Measurements from ENCODE around the gene NCAPD2. TPM values are rescaled to one million over a fixed set of nuclear protein-coding genes. Genes with fewer than 3 reads are reported as not detected.
A peak's percentile ranks its signal among the peaks of the same experiment; 100 is the strongest.

Gene NCAPD2
- polyA plus RNA-seq, 3 donors: 6.2 to 15.0 (median 8.3) TPM

- H3K27ac ChIP-seq (ENCODE audit: low read depth in 1 of 2, low read length in 2 of 2): no peak overlapping the region
- no peaks in the 10 kb centered on the region for H3K9me3 Mint-ChIP-seq
- DNase-seq: no peak
- H3K9me3 ChIP-seq (replicated peaks in 1 of 2; ENCODE audit: control insufficient read depth in 1 of 2, insufficient read depth in 1 of 2, low read length in 2 of 2): no peaks in the 10 kb centered on the region
- no peak overlapping the region for H3K4me2 ChIP-seq (replicated peaks; ENCODE audit: extremely low read depth, low read length, poor library complexity, severe bottlenecking)
- peaks cover 61 to 75% of the 10 kb centered on the region in 2 donors for H3K36me3 ChIP-seq (replicated peaks in 1 of 2; ENCODE audit: control insufficient read depth in 1 of 2, insufficient read depth in 2 of 2, low read length in 2 of 2)
- H4K20me1 ChIP-seq (ENCODE audit: insufficient read depth, low read length): peaks cover 26% of the 10 kb centered on the region
- TF ChIP-seq CTCF (IDR thresholded peaks at IDR 0.05): no peak
- no peak overlapping the region for H3K4me3 Mint-ChIP-seq
- no peak overlapping the region for H3K9ac ChIP-seq (ENCODE audit: insufficient read depth, low read length, poor library complexity, severe bottlenecking)
- peaks cover 46% of the 10 kb centered on the region for H3K79me2 ChIP-seq (ENCODE audit: insufficient read depth, low read length)
- H3K4me1 ChIP-seq (ENCODE audit: control insufficient read depth in 1 of 2, insufficient read depth in 2 of 2, low read length in 2 of 2): peaks cover 12 to 22% of the 10 kb centered on the region in 2 donors
- no CpG with 5 or more reads among the region's 10 CpGs for WGBS (ENCODE audit: insufficient coverage)
- H3K27me3 Mint-ChIP-seq (ENCODE audit: low read depth in 3 of 3): peaks cover 0 to 2% (median 0%) of the 10 kb centered on the region in 3 donors
- no peaks in the 10 kb centered on the region for H3K27me3 ChIP-seq (ENCODE audit: control insufficient read depth in 2 of 2, insufficient read depth in 2 of 2, low read length in 2 of 2)
- no peak overlapping the region for H2AFZ ChIP-seq (ENCODE audit: insufficient read depth, low read depth, low read length, poor library complexity, severe bottlenecking)
- H3K4me1 Mint-ChIP-seq: peaks cover 24% of the 10 kb centered on the region
- H3K4me3 ChIP-seq (replicated peaks in 1 of 3; ENCODE audit: low read depth in 2 of 3, low read length in 3 of 3): no peak overlapping the region
- intact Hi-C loops (cut with micrococcal nuclease): loop anchor here in 1 of 2 donors (10.0 kb wide), 1 partner anchor 122 kb away; the partner anchor contains the start of gene ZNF384
- peak overlapping the region in 3 of 7 donors; percentile 15 to 58 (median 36) for H3K27ac Mint-ChIP-seq
- H3K36me3 Mint-ChIP-seq: peaks cover 68 to 82% of the 10 kb centered on the region in 2 donors
Measured at GRCh38 chr12:6562881-6563280, 69.0 kb downstream of the NCAPD2 start.

- no peak overlapping the region for H3K27ac ChIP-seq (ENCODE audit: low read depth in 1 of 2, low read length in 2 of 2)
- intact Hi-C loops (cut with micrococcal nuclease): loop anchor here in 1 of 2 donors (10.0 kb wide), 1 partner anchor 121 kb away; the partner anchor contains the start of gene ZNF384
- no peak overlapping the region for H3K4me3 ChIP-seq (replicated peaks in 1 of 3; ENCODE audit: low read depth in 2 of 3, low read length in 3 of 3)
- TF ChIP-seq CTCF (IDR thresholded peaks at IDR 0.05): peak; percentile 97
- H2AFZ ChIP-seq (ENCODE audit: insufficient read depth, low read depth, low read length, poor library complexity, severe bottlenecking): no peak overlapping the region
- H3K9me3 ChIP-seq (replicated peaks in 1 of 2; ENCODE audit: control insufficient read depth in 1 of 2, insufficient read depth in 1 of 2, low read length in 2 of 2): no peaks in the 10 kb centered on the region
- DNase-seq: peak in 2 of 3 donors; percentile 56 to 71
- no peaks in the 10 kb centered on the region for H3K27me3 ChIP-seq (ENCODE audit: control insufficient read depth in 2 of 2, insufficient read depth in 2 of 2, low read length in 2 of 2)
- Mint-ChIP-seq H3K36me3 (peaks cover 68 to 79% of the 10 kb centered on the region in 2 donors), H3K27me3 (ENCODE audit: low read depth in 3 of 3) (peaks cover 0 to 2% (median 0%) of the 10 kb centered on the region in 3 donors), H3K4me3 (no peak overlapping the region), H3K9me3 (no peaks in the 10 kb centered on the region), H3K27ac (peak overlapping the region in 4 of 7 donors; percentile 37 to 80 (median 52)), H3K4me1 (peaks cover 22% of the 10 kb centered on the region)
- no peak overlapping the region for H3K9ac ChIP-seq (ENCODE audit: insufficient read depth, low read length, poor library complexity, severe bottlenecking)
- no peak overlapping the region for H3K4me2 ChIP-seq (replicated peaks; ENCODE audit: extremely low read depth, low read length, poor library complexity, severe bottlenecking)
- peaks cover 11 to 21% of the 10 kb centered on the region in 2 donors for H3K4me1 ChIP-seq (ENCODE audit: control insufficient read depth in 1 of 2, insufficient read depth in 2 of 2, low read length in 2 of 2)
- WGBS (ENCODE audit: insufficient coverage): 77% methylated on average over 7 of the region's 8 CpGs
- peaks cover 26% of the 10 kb centered on the region for H4K20me1 ChIP-seq (ENCODE audit: insufficient read depth, low read length)
- peaks cover 61 to 73% of the 10 kb centered on the region in 2 donors for H3K36me3 ChIP-seq (replicated peaks in 1 of 2; ENCODE audit: control insufficient read depth in 1 of 2, insufficient read depth in 2 of 2, low read length in 2 of 2)
- peaks cover 51% of the 10 kb centered on the region for H3K79me2 ChIP-seq (ENCODE audit: insufficient read depth, low read length)
Measured at GRCh38 chr12:6563448-6564050, 69.6 kb downstream of the NCAPD2 start.

Measured in CD14-positive monocyte (primary cell).